Sigmoid colon (tissue), 7 donors: ENCODE results near the gene TMX1. TPM values are rescaled to one million over a fixed set of nuclear protein-coding genes. Genes with fewer than 3 reads are reported as not detected.

Source experiments
- DNase-seq: peaks from one replicate; pipeline ENCODE4 v3.0.0-alpha.2; 2019
- H3K27ac ChIP-seq, 4 donors: fragments of 200-600 bp; sonication (generic); one replicate each; pipeline ENCODE4 v1.5.1; 2016 to 2019; ENCODE audit warnings: mild to moderate bottlenecking in 1 of 4
- H3K27me3 ChIP-seq, 3 donors: fragments of 200-600 bp; sonication (generic); one replicate each; pipeline ENCODE4 v1.5.1; 2019; ENCODE audit warnings: mild to moderate bottlenecking in 1 of 3
- H3K36me3 ChIP-seq, 4 donors: fragments of 200-600 bp; sonication (generic); one replicate each; pipeline ENCODE4 v1.5.1; 2016 to 2019
- H3K4me1 ChIP-seq, 4 donors: fragments of 200-600 bp; sonication (generic); one replicate each; pipeline ENCODE4 v1.5.1; 2017 to 2019
- H3K4me3 ChIP-seq, 4 donors: fragments of 200-600 bp; sonication (generic); one replicate each; pipeline ENCODE4 v1.5.1; 2017 to 2019; ENCODE audit warnings: mild to moderate bottlenecking in 2 of 4, moderate library complexity in 1 of 4
- H3K9me3 ChIP-seq, 4 donors: fragments of 200-600 bp in 3 of 4; sonication (generic) in 3 of 4; one replicate each; pipeline versions ENCODE4 v1.5.1 to v1.6.1; 2013 to 2019
- EP300 ChIP-seq, 4 donors: sonication (generic); formaldehyde crosslinking; IDR thresholded peaks; one replicate each; pipeline ENCODE4 v1.6.1; 2017; ENCODE audit warnings: antibody characterized with exemption in 4 of 4
- POLR2A ChIP-seq, 2 donors: fragments of 450-650 bp; IDR thresholded peaks; one replicate each; pipeline ENCODE4 v1.6.1; 2016; ENCODE audit warnings: antibody characterized with exemption in 2 of 2, mild to moderate bottlenecking in 2 of 2, moderate library complexity in 2 of 2
- POLR2AphosphoS5 ChIP-seq, 4 donors: sonication (generic); formaldehyde crosslinking; IDR thresholded peaks; one replicate each; pipeline ENCODE4 v1.6.1; 2017; ENCODE audit warnings: antibody characterized with exemption in 4 of 4
- WGBS, 2 donors: extraction: QIAGEN DNeasy Blood & Tissue Kit; methylation state at CpG; one replicate each; pipeline ENCODE4 v1.1.7; 2013; 5-methylcytosine and 5-hydroxymethylcytosine counted together
- intact Hi-C: fragments of 100-400 bp; cut with DNase I; formaldehyde crosslinking; loops from one replicate; pipeline ENCODE4 v1.15.1; 2023
- polyA plus RNA-seq, 3 donors: library from polyadenylated mRNA; stranded (reverse); fragments of 200-250 nt; gene quantifications; one replicate each; pipeline ENCODE4 v1.2.3, GENCODE V29; 2013
- total RNA-seq, 4 donors: library from RNA; depleted of rRNA; stranded (reverse); fragments of >200 nt; gene quantifications; one replicate each; pipeline ENCODE4 v1.1.0, GENCODE V29; 2016
- TF ChIP-seq, protein P1 (sequence below), 4 experiments: fragments of 450-650 bp in 3 of 4; fragments of 200-600 bp in 1 of 4; IDR thresholded peaks; one replicate each; pipeline ENCODE4 v1.5.1; 2016 to 2019; ENCODE audit warnings: antibody characterized with exemption in 4 of 4, mild to moderate bottlenecking in 3 of 4, moderate library complexity in 2 of 4
- donor health status: healthy with polysubstance abuse.
- donor health status: Bipolar disorder and iron deficiency.
- donor health status: healthy.

TMX1 gene
- total and polyA plus RNA-seq, 7 donors: 5.4 to 38.3 (median 21.2) TPM

DNA sequence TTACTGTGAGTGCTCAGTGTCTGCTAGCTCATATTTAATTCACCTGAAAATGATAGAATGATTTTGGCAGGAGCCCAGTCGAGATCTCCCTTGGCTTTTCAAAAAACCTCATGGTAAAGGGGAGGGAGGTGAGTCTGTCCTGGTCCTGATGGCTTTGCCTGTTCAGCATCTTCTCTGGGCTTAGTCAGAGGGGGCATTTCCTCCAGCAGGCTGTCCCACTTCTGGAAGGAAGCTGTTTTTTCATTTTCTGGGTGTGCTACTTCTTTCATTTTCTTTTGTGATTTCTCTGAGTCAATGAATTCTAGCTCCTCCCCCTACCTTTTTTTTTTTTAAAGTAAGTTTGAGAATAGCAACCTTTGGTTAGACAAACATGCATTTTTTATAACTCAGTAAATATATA, 58.8 kb downstream of the TMX1 start:
- no peak overlapping the region for H3K4me3 ChIP-seq
- no peak overlapping the region for H3K27ac ChIP-seq
- DNase-seq: no peak
- H3K36me3 ChIP-seq: no peaks in the 10 kb centered on the region
- H3K27me3 ChIP-seq: no peaks in the 10 kb centered on the region
- TF ChIP-seq POLR2AphosphoS5 (IDR thresholded peaks at IDR 0.05): no peak
- TF ChIP-seq, protein P1, sequence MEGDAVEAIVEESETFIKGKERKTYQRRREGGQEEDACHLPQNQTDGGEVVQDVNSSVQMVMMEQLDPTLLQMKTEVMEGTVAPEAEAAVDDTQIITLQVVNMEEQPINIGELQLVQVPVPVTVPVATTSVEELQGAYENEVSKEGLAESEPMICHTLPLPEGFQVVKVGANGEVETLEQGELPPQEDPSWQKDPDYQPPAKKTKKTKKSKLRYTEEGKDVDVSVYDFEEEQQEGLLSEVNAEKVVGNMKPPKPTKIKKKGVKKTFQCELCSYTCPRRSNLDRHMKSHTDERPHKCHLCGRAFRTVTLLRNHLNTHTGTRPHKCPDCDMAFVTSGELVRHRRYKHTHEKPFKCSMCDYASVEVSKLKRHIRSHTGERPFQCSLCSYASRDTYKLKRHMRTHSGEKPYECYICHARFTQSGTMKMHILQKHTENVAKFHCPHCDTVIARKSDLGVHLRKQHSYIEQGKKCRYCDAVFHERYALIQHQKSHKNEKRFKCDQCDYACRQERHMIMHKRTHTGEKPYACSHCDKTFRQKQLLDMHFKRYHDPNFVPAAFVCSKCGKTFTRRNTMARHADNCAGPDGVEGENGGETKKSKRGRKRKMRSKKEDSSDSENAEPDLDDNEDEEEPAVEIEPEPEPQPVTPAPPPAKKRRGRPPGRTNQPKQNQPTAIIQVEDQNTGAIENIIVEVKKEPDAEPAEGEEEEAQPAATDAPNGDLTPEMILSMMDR (IDR thresholded peaks at IDR 0.05): no peak
- no peak for TF ChIP-seq POLR2A (IDR thresholded peaks at IDR 0.05)
- TF ChIP-seq EP300 (IDR thresholded peaks at IDR 0.05): no peak
- intact Hi-C loops: no loop called here
- WGBS, 2 donors: 85 to 90% methylated on average over 1 of the region's 1 CpG
- peaks cover 0 to 13% (median 5%) of the 10 kb centered on the region in 4 donors for H3K4me1 ChIP-seq
- H3K9me3 ChIP-seq: no peaks in the 10 kb centered on the region

GRCh38 chr14:51302295-51303030, 62.4 kb downstream of the TMX1 start:
- Histone ChIP-seq H3K27me3 (no peaks in the 10 kb centered on the region), H3K9me3 (no peaks in the 10 kb centered on the region), H3K4me3 (no peak overlapping the region), H3K4me1 (peaks cover 0 to 28% (median 13%) of the 10 kb centered on the region in 4 donors), H3K27ac (no peak overlapping the region), H3K36me3 (no peaks in the 10 kb centered on the region)
- 71 to 85% methylated on average over 3 of the region's 3 CpGs for WGBS, 2 donors
- TF ChIP-seq, protein P1 (IDR thresholded peaks at IDR 0.05): no peak
- TF ChIP-seq EP300 (IDR thresholded peaks at IDR 0.05) (no peak), POLR2A (IDR thresholded peaks at IDR 0.05) (no peak), POLR2AphosphoS5 (IDR thresholded peaks at IDR 0.05) (no peak)
- DNase-seq: no peak
- intact Hi-C loops: no loop called here

- peaks cover 0 to 27% (median 12%) of the 10 kb centered on the region in 4 donors for H3K4me1 ChIP-seq
- no peaks in the 10 kb centered on the region for H3K27me3 ChIP-seq
- 71 to 75% methylated on average over 5 of the region's 5 CpGs for WGBS, 2 donors
- TF ChIP-seq, protein P1 (IDR thresholded peaks at IDR 0.05): no peak
- TF ChIP-seq EP300 (IDR thresholded peaks at IDR 0.05) (no peak), POLR2AphosphoS5 (IDR thresholded peaks at IDR 0.05) (no peak), POLR2A (IDR thresholded peaks at IDR 0.05) (no peak)
- H3K36me3 ChIP-seq: no peaks in the 10 kb centered on the region
- intact Hi-C loops: no loop called here
- H3K4me3 ChIP-seq: no peak overlapping the region
- DNase-seq: no peak
- peak overlapping the region in 1 of 4 donors; percentile 61 for H3K27ac ChIP-seq
- H3K9me3 ChIP-seq: peaks cover 0 to 2% (median 0%) of the 10 kb centered on the region in 4 donors
Observed at GRCh38 chr14:51304438-51304837, 64.4 kb downstream of the TMX1 start.

GRCh38 chr14:51304941-51305340, 64.9 kb downstream of the TMX1 start:
- Histone ChIP-seq H3K36me3 (no peaks in the 10 kb centered on the region), H3K27me3 (no peaks in the 10 kb centered on the region), H3K4me1 (peaks cover 0 to 24% (median 11%) of the 10 kb centered on the region in 4 donors), H3K9me3 (peaks cover 0 to 2% (median 0%) of the 10 kb centered on the region in 4 donors), H3K4me3 (no peak overlapping the region), H3K27ac (peak overlapping the region in 1 of 4 donors; percentile 61)
- TF ChIP-seq, protein P1 (IDR thresholded peaks at IDR 0.05): no peak
- TF ChIP-seq POLR2AphosphoS5 (IDR thresholded peaks at IDR 0.05) (no peak), EP300 (IDR thresholded peaks at IDR 0.05) (no peak), POLR2A (IDR thresholded peaks at IDR 0.05) (no peak)
- no peak for DNase-seq
- WGBS, 2 donors: 74 to 75% methylated on average over 4 of the region's 4 CpGs
- intact Hi-C loops: no loop called here
